GM12874 (cell line): Measurements from ENCODE around the gene CTSO.

Experiments
- CTCF ChIP-seq: IDR thresholded peaks from 2 replicates; pipeline ENCODE4 v1.5.1; 2011; ENCODE audit warnings: low read depth, mild to moderate bottlenecking, control low read depth, low read length, moderate library complexity; ENCODE audit not compliant: insufficient read depth

The CTSO gene, protein sequence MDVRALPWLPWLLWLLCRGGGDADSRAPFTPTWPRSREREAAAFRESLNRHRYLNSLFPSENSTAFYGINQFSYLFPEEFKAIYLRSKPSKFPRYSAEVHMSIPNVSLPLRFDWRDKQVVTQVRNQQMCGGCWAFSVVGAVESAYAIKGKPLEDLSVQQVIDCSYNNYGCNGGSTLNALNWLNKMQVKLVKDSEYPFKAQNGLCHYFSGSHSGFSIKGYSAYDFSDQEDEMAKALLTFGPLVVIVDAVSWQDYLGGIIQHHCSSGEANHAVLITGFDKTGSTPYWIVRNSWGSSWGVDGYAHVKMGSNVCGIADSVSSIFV

DNA sequence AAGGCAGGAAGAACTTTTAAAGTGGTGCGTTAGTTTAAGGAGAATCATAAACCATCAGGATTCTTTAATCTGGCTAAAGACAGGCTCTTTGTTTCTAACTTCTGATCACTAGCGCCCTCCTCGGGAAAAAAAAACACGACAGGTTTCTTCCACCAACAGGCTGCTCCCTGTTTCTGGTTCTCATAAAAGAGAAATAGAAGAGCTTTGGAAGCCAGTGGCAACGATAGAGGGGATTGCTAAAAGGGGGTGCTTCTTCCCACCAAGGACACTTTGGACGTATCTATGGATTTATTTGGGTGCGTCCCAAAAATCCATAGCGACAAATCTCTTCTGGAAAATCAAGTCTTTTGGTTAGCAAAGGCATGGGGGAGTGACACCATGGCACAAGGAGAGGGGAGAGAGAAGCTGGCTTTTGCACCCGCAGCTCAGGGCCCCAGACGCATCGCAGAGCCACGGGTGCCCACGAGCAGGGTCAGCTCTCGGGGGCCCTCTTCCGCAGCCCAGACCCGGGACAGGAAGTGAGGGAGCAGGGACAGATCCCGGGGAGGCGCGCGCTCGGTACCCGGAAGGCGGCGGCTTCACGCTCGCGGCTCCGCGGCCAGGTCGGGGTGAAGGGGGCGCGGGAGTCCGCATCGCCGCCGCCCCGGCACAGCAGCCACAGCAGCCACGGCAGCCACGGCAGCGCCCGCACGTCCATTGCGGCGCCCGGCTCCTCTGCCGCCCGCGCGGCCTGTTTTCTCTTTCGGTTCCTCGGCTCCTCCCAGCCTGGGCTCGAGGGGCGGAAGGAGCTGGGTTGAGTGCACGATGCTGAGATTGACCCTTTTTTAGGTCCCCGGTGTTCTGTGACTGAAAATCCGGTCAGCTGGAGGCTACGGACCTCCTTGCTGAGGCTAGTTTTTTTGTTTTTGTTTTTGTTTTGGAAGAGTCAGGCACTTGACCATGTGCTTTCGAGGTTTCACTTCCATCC, at the start of gene CTSO:
CTSO (minus strand) TSS at position 716 of the 967 bp plus-strand sequence; CDS start at position 697, 19 bp downstream.
- TF ChIP-seq CTCF: peak; percentile 42

DNA sequence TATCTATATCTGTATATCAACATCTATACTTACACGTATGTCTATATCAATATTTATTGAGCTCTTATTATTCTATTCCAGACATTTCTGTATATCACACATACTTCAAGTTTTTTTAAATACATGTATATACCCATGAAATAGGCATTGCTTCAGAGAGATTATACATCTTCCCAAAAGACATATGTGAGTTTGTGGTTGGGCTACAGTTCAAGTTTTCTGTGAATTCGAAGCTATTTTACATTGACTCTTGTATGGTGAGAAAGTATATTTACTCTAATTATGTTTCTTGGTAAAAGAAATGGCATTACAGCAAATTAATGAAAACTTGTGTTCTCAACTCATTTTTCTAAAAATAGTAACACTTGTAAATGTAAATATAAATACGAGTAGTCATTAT, 46.8 kb upstream of the CTSO start:
- no peak for TF ChIP-seq CTCF

DNA sequence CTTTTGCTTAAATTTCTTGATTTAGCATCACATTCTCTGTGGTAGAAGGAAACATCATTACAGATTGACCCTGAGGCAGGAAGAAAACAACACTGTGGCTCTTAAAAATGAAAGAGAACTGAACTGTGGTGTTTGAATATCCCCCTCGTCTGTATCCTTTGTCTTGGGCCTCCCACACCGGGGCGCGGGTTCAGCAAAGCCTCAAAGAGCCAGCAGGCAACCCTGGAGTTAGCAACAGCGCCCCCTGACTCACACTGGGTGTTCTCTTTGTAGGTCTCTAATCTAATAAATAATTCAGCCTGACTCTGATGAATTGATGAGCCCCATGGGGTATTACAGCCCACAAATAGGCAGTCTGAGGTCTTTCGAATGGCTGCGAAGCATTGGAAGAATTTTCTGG, 46.1 kb upstream of the CTSO start:
- TF ChIP-seq CTCF: no peak

DNA sequence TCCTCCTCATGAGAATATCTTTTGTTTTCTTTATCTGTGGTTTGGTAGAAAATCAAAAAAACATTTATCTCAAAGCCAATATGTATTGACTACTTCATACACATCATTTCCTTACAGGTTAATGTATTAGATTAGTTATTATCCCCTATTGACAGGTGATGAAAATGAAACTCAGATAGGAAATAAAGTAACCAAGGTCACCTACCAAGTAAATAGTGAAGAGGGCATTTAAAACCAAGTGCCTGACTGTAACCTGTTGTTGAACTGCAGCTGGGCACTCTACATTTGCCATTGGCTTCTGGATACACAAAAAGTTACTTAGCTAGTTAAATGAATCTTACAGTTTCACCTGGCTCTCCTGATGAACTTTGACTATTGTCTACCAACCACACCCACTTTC, 41.4 kb upstream of the CTSO start:
- TF ChIP-seq CTCF: no peak

- no peak for TF ChIP-seq CTCF
Observed at GRCh38 chr4:155984106-155984797, 30.6 kb upstream of the CTSO start.

GRCh38 chr4:155982736-155983385, 29.2 kb upstream of the CTSO start:
- TF ChIP-seq CTCF: no peak

DNA sequence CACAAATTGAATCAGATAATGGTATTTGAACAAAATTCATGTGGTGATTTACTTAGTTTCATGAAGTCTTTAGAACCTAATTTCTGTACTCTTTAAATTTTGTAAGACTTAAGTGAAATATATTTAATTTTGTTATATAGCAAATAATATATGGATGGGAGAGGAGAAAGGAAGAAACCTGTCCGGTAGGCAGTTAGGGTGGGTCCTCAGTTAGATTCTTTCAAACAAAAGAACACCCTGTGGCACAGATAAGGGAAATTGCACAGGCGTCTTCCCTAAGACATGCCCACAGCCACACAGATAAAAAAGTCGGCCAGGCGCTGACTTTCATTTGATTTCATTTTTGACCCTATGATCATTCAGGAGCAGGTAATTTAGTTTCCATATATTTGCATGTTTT, 25.1 kb upstream of the CTSO start:
- TF ChIP-seq CTCF: no peak
